ENCODE measurements around the gene ULK1.

The ULK1 gene

GRCh38 chr12:131894313-131894860, at the start of gene ULK1:
Gene ULK1, plus strand, starts transcription at chr12:131894622. Its CDS starts 380 bp downstream, at chr12:131895002.
- DNase-seq = peak; percentile 84

- no peak for DNase-seq
Measured at GRCh38 chr12:131844656-131845055, 49.8 kb upstream of the ULK1 start.

- DNase-seq = no peak
Measured at GRCh38 chr12:131845121-131845520, 49.3 kb upstream of the ULK1 start.

- no peak for DNase-seq
Measured at GRCh38 chr12:131847456-131847855, 47.0 kb upstream of the ULK1 start.

GRCh38 chr12:131848753-131849152, 45.7 kb upstream of the ULK1 start:
- no peak for DNase-seq

GRCh38 chr12:131849700-131850553, 44.5 kb upstream of the ULK1 start:
- no peak for DNase-seq

DNA sequence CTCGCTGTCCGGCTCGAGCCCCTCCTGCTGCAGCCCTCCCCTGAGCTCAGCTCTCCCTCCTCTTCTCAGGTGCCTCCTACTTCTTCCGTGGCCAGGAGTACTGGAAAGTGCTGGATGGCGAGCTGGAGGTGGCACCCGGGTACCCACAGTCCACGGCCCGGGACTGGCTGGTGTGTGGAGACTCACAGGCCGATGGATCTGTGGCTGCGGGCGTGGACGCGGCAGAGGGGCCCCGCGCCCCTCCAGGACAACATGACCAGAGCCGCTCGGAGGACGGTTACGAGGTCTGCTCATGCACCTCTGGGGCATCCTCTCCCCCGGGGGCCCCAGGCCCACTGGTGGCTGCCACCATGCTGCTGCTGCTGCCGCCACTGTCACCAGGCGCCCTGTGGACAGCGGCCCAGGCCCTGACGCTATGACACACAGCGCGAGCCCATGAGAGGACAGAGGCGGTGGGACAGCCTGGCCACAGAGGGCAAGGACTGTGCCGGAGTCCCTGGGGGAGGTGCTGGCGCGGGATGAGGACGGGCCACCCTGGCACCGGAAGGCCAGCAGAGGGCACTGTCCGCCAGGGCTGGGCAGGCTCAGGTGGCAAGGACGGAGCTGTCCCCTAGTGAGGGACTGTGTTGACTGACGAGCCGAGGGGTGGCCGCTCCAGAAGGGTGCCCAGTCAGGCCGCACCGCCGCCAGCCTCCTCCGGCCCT, 43.4 kb upstream of the ULK1 start:
- no peak for DNase-seq

DNA sequence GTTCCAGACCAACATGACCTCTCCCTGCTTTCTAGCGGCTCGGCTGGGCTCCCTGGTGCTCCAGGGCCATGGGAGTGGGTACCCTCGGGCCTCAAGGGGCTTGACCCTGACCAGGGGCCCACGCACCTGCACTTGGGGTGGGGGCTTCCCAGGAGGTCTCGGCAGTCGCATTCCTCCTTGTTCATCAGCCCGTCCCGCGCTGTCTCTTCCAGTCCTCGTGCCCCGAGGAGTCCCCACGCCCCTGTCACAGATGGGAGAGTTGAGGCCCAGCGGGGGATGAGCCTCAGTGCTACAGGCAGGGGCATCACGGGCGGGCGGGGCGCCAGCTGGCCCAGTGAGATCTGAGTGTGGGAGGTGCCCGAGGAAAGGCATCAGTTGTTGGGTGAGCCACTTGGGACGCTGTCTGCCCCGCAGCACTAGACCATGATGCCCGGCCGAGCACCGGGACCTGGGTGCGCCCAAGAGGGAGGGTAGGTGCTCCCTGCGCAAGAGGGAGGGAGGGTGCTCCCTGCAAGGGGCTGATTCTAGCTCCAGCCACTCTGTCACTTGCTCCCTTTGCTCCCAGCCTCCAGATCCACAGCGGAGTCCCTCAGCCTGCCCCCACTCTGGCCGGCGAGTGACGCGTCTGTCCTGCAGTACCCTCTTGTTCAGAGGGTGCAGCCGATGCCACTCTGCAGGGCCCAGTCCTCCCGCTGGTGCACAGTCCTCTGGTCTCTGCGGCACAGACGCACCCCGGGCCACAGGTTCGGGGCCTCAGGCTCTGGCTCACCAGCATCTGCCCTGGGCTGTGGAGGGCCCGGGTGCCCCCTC, 42.5 kb upstream of the ULK1 start:
- peak; percentile 54 for DNase-seq

DNA sequence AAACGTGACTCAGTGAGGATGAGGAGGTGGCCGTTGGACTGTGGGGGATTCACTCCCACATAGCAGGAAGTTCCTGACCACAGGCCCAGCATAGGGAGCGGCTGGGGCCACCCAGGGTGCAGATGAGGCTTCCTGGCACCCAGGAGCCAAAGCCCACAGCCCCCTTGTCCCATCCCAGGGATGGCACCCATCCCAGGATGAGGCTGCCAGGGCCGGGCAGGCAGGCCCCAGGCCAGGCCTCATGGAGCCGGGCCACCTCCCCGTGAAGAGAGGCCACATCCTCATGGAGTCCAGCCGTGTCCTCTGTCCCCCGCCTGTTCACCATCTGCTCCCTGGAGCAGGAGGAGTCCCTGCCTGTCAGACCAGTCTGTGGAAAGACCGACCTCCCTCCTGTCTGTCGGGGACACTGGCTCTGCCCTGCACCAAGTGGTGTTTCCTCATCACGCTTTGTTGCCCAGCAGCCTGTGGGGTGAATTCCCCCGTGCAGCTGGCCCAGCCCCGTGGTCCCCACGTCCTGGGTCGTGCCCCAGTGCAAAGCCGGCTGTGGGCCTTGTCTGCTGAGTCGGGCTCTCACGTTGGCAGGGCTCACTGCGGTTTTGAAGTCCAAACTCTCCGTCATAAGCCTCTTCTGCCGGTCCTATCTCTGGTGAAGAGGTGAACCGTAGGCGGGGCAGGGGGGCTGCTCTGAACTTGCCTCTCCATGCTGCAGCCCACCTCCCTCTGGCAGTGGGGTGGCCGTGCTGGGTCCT, 41.7 kb upstream of the ULK1 start:
- DNase-seq = no peak

GRCh38 chr12:131853832-131854797, 40.3 kb upstream of the ULK1 start:
- DNase-seq = no peak

GRCh38 chr12:131854861-131855476, 39.5 kb upstream of the ULK1 start:
- DNase-seq = no peak

GRCh38 chr12:131855521-131856142, 38.8 kb upstream of the ULK1 start:
- no peak for DNase-seq

GRCh38 chr12:131856366-131857097, 37.9 kb upstream of the ULK1 start:
- no peak for DNase-seq

GRCh38 chr12:131857908-131858850, 36.2 kb upstream of the ULK1 start:
- no peak for DNase-seq

DNA sequence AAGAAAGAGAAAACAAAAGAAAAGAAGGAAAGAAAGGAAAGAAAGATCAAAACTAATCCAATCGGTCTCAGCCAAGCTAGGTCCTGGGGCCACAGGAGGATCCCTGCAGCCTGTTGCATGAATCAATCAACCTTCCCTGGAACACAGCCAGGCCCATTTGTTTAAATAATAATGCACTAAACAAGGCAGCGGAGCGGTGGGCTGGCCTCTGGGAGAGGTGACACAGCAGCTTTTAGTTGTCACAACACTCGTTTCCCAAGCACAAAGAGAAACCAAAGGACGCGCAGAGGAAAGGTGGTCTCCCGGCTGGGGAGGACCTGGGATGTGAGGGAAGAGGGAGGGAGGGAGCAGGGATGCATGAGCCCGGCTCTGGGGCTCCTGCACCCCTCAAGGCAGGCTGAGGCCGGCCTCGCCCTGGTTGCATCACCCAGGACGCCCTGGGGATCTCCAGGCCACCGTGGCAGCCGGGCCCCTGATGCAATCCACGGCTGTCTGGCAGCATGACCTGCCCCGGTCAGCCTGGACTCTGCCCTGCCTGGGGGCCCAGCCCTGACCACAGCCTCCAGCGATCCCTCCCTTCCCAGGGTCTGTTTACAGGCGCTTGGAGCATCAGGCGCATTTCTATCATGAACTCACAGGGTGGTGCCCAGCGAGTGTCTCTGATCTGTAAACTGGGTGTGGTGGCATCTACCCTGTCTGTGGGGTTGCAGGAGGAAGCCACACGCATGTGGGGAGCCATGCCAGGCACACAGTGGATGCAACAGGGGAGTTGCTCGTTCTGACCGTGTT, 33.8 kb upstream of the ULK1 start:
- DNase-seq = peak; percentile 74

DNA sequence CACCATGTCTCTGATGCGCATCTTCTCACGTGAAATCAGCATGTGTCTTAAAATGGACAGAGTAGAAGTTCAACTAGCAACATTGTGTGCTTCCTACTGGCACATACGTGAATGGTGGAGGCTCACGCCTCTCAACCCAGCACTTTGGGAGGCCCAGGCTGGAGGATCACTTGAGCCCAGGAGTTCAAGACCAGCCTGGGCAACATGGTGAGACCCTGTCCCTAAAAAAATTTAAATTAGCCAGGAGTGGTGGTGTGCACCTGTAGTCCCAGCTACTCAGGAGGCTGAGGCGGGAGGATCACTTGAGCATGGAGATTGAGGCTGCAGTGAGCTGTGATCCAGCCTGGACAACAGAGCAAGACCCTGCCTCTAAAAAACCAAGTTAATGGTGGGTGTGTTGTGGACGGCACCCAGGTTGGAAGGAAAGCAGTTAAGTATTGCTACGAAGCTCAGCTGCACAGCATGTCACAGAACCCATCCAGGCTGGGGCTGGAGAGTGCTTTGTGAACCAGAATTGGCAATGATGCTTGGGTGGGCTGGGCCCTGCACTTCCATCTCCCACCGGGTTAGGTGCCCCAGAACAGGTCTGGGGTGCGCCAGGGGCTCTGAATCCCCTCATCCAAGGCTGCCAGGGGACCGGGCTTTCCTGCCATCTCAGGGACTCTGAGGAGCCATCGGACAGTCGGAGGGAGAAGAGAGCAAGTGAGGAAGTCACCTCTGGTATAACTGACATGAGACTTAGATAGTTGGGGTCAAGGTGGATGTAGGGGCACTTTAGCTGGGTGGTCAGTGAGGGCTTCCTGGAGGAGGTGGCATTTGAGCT, 33.0 kb upstream of the ULK1 start:
- DNase-seq = no peak

GRCh38 chr12:131862084-131862441, 32.4 kb upstream of the ULK1 start:
- no peak for DNase-seq
